Liver (tissue), 9 donors: ENCODE results near the gene RNASEH2A. TPM values are rescaled to one million over a fixed set of nuclear protein-coding genes. Genes with fewer than 3 reads are reported as not detected.
"Not testable (repeated sequence)": the region's sequence is repeated elsewhere in the genome, so short reads cannot be mapped to it uniquely, and the experiment has no call there.

Experiments used
- DNase-seq: peaks from one replicate; pipeline ENCODE4 v3.0.0-alpha.2; 2017; ENCODE audit warnings: low spot score
- H3K27ac ChIP-seq, 2 donors: one replicate each; pipeline ENCODE4 v1.7.0; 2013; ENCODE audit warnings: inconsistent platforms in 2 of 2, low read length in 2 of 2, control low read depth in 1 of 2, low read depth in 1 of 2, mild to moderate bottlenecking in 1 of 2
- H3K27me3 ChIP-seq, 4 donors: one replicate each; pipeline versions ENCODE4 v1.6.1 to v1.7.0; 2013; ENCODE audit warnings: low read length in 3 of 4, inconsistent platforms in 1 of 4, mild to moderate bottlenecking in 1 of 4, moderate library complexity in 1 of 4; ENCODE audit not compliant: control insufficient read depth in 4 of 4, insufficient read depth in 4 of 4
- H3K36me3 ChIP-seq, 4 donors: one replicate each; pipeline versions ENCODE4 v1.6.1 to v1.7.0; 2013; ENCODE audit warnings: low read length in 3 of 4, mild to moderate bottlenecking in 3 of 4, low read depth in 1 of 4, moderate library complexity in 1 of 4; ENCODE audit not compliant: control insufficient read depth in 4 of 4, insufficient read depth in 3 of 4
- H3K4me1 ChIP-seq, 4 donors: one replicate each; pipeline versions ENCODE4 v1.6.1 to v1.7.0; 2013; ENCODE audit warnings: low read length in 3 of 4, mild to moderate bottlenecking in 3 of 4, moderate library complexity in 1 of 4; ENCODE audit not compliant: control insufficient read depth in 4 of 4, insufficient read depth in 4 of 4
- H3K4me3 ChIP-seq, 3 donors: one replicate each; pipeline versions ENCODE4 v1.6.1 to v1.7.0; 2013; ENCODE audit warnings: low read length in 3 of 3, control low read depth in 1 of 3, low read depth in 1 of 3, mild to moderate bottlenecking in 1 of 3
- H3K9ac ChIP-seq, 2 donors: one replicate each; pipeline ENCODE4 v1.7.0; 2013; ENCODE audit warnings: low read length in 2 of 2, mild to moderate bottlenecking in 2 of 2, moderate library complexity in 2 of 2, control low read depth in 1 of 2, low read depth in 1 of 2
- H3K9me3 ChIP-seq, 4 donors: one replicate each; pipeline versions ENCODE4 v1.6.1 to v1.7.0; 2013; ENCODE audit warnings: low read length in 3 of 4; ENCODE audit not compliant: control insufficient read depth in 4 of 4
- CTCF ChIP-seq: fragments of 150-350 bp; IDR thresholded peaks from 2 replicates; pipeline ENCODE4 v1.5.1; 2017; ENCODE audit warnings: improper control_type of control experiment, low read depth, low read length; ENCODE audit not compliant: missing input control
- EGR1 ChIP-seq, 2 donors: IDR thresholded peaks; 2 replicates each; pipeline ENCODE4 v1.6.1; 2016 to 2018; ENCODE audit warnings: antibody characterized with exemption in 2 of 2, low read depth in 2 of 2
- FOXA1 ChIP-seq: IDR thresholded peaks from 2 replicates; pipeline ENCODE4 v1.6.1; 2016; ENCODE audit warnings: antibody characterized with exemption
- FOXA2 ChIP-seq: IDR thresholded peaks from 2 replicates; pipeline ENCODE4 v1.6.1; 2016; ENCODE audit warnings: antibody characterized with exemption
- GABPA ChIP-seq, 2 donors: IDR thresholded peaks in 1 of 2; conservative IDR thresholded peaks in 1 of 2; 2 replicates each; pipeline ENCODE4 v1.6.1; 2016; ENCODE audit warnings: antibody characterized with exemption in 2 of 2, mild to moderate bottlenecking in 1 of 2, moderate library complexity in 1 of 2
- HNF4G ChIP-seq: IDR thresholded peaks from 2 replicates; pipeline ENCODE4 v1.6.1; 2016; ENCODE audit warnings: antibody characterized with exemption
- JUND ChIP-seq, 2 donors: IDR thresholded peaks; 2 replicates each; pipeline ENCODE4 v1.6.1; 2016; ENCODE audit warnings: antibody characterized with exemption in 2 of 2
- NR2F2 ChIP-seq: IDR thresholded peaks from 2 replicates; pipeline ENCODE4 v1.6.1; 2016; ENCODE audit warnings: antibody characterized with exemption
- RAD21 ChIP-seq, 2 donors: IDR thresholded peaks; 2 replicates each; pipeline ENCODE4 v1.6.1; 2016; ENCODE audit warnings: antibody characterized with exemption in 2 of 2, mild to moderate bottlenecking in 2 of 2
- RXRA ChIP-seq, 2 donors: IDR thresholded peaks; 2 replicates each; pipeline ENCODE4 v1.6.1; 2017 to 2018; ENCODE audit warnings: antibody characterized with exemption in 2 of 2, mild to moderate bottlenecking in 1 of 2
- TAF1 ChIP-seq: conservative IDR thresholded peaks from 2 replicates; pipeline ENCODE4 v1.6.1; 2016; ENCODE audit warnings: antibody characterized with exemption, mild to moderate bottlenecking
- YY1 ChIP-seq: IDR thresholded peaks from 2 replicates; pipeline ENCODE4 v1.6.1; 2016; ENCODE audit warnings: antibody characterized with exemption, mild to moderate bottlenecking
- ZBTB33 ChIP-seq: IDR thresholded peaks from 2 replicates; pipeline ENCODE4 v1.6.1; 2016; ENCODE audit warnings: antibody characterized with exemption
- WGBS: extraction: QIAGEN DNeasy Blood & Tissue Kit; methylation state at CpG from one replicate; pipeline ENCODE4 v1.1.7; 2013; 5-methylcytosine and 5-hydroxymethylcytosine counted together
- polyA plus RNA-seq, 2 donors: library from polyadenylated mRNA; stranded (reverse) in 1 of 2; unstranded in 1 of 2; fragments of 200-250 nt in 1 of 2; fragments of >200 nt in 1 of 2; fragmentation: Nextera tagmentation in 1 of 2; extraction: Ambion mirVana in 1 of 2; gene quantifications; one replicate each; pipeline versions ENCODE4 v1.2.1 to v1.2.3, GENCODE V29; 2013 to 2015
- total RNA-seq, 2 donors: library from RNA; depleted of rRNA; stranded (reverse); fragments of >200 nt; gene quantifications; one replicate each; pipeline ENCODE4 v1.2.3, GENCODE V29; 2014
- TF ChIP-seq, protein P1 (sequence below): IDR thresholded peaks from 2 replicates; pipeline ENCODE4 v1.6.1; 2016; ENCODE audit warnings: antibody characterized with exemption, mild to moderate bottlenecking
- TF ChIP-seq, protein P2 (sequence below): IDR thresholded peaks from 2 replicates; pipeline ENCODE4 v1.6.1; 2016; ENCODE audit warnings: antibody characterized with exemption
- TF ChIP-seq, protein P3 (sequence below): IDR thresholded peaks from 2 replicates; pipeline ENCODE4 v1.6.1; 2016; ENCODE audit warnings: antibody characterized with exemption
- donor health status: healthy.
- donor health status: healthy.
- donor health status: healthy.
- donor health status: healthy.
- donor health status: healthy.

RNASEH2A gene
- total and polyA plus RNA-seq, 4 donors: 1.8 to 17.5 (median 3.5) TPM

GRCh38 chr19:12804051-12804450, 2.3 kb upstream of the RNASEH2A start:
- peaks cover 0 to 3% (median 0%) of the 10 kb centered on the region in 4 donors for H3K36me3 ChIP-seq
- H3K9ac ChIP-seq: no peak overlapping the region
- no peak for TF ChIP-seq EGR1 (IDR thresholded peaks at IDR 0.05; ENCODE audit: low read depth in 2 of 2)
- TF ChIP-seq, protein P1, sequence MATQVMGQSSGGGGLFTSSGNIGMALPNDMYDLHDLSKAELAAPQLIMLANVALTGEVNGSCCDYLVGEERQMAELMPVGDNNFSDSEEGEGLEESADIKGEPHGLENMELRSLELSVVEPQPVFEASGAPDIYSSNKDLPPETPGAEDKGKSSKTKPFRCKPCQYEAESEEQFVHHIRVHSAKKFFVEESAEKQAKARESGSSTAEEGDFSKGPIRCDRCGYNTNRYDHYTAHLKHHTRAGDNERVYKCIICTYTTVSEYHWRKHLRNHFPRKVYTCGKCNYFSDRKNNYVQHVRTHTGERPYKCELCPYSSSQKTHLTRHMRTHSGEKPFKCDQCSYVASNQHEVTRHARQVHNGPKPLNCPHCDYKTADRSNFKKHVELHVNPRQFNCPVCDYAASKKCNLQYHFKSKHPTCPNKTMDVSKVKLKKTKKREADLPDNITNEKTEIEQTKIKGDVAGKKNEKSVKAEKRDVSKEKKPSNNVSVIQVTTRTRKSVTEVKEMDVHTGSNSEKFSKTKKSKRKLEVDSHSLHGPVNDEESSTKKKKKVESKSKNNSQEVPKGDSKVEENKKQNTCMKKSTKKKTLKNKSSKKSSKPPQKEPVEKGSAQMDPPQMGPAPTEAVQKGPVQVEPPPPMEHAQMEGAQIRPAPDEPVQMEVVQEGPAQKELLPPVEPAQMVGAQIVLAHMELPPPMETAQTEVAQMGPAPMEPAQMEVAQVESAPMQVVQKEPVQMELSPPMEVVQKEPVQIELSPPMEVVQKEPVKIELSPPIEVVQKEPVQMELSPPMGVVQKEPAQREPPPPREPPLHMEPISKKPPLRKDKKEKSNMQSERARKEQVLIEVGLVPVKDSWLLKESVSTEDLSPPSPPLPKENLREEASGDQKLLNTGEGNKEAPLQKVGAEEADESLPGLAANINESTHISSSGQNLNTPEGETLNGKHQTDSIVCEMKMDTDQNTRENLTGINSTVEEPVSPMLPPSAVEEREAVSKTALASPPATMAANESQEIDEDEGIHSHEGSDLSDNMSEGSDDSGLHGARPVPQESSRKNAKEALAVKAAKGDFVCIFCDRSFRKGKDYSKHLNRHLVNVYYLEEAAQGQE: no peak
- TF ChIP-seq CTCF: no peak
- TF ChIP-seq, protein P2, sequence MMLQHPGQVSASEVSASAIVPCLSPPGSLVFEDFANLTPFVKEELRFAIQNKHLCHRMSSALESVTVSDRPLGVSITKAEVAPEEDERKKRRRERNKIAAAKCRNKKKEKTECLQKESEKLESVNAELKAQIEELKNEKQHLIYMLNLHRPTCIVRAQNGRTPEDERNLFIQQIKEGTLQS: no peak
- no peak for TF ChIP-seq YY1
- TF ChIP-seq NR2F2: no peak
- TF ChIP-seq RXRA (IDR thresholded peaks at IDR 0.05): no peak
- TF ChIP-seq TAF1: no peak
- TF ChIP-seq, protein P3, sequence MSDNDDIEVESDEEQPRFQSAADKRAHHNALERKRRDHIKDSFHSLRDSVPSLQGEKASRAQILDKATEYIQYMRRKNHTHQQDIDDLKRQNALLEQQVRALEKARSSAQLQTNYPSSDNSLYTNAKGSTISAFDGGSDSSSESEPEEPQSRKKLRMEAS: no peak
- TF ChIP-seq GABPA (IDR thresholded peaks at IDR 0.05 in 1 of 2, conservative IDR thresholded peaks at IDR 0.05 in 1 of 2): no peak
- no peak for TF ChIP-seq RAD21 (IDR thresholded peaks at IDR 0.05)
- no peak for TF ChIP-seq JUND (IDR thresholded peaks at IDR 0.05)
- TF ChIP-seq FOXA1: no peak
- TF ChIP-seq FOXA2: no peak
- TF ChIP-seq ZBTB33: no peak
- no peak for TF ChIP-seq HNF4G
- peaks cover 0 to 32% (median 24%) of the 10 kb centered on the region in 4 donors for H3K4me1 ChIP-seq
- no peak for DNase-seq
- 94% methylated on average over 26 of the region's 26 CpGs for WGBS
- no peak overlapping the region for H3K4me3 ChIP-seq
- H3K27ac ChIP-seq: no peak overlapping the region
- H3K9me3 ChIP-seq: no peaks in the 10 kb centered on the region
- H3K27me3 ChIP-seq: no peaks in the 10 kb centered on the region

DNA sequence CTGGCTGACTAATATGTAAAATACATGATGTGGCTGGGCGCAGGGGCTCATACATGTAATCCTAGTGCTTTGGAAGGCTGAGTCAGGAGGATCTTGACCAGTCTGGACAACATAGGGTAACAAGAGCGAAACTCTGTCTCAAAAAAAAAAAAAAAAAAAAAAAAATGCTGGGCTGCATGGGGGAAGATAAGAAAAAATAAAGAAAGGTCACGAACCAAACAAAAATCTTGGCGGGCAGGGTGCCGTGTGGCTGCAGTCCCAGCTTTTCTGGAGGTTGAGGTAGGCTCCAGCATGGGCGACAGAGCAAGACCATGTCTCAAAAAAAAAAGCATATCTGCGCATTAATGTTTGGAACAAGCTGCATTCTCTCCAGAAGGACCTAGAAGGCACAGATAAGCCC, 8.7 kb downstream of the RNASEH2A start:
- Histone ChIP-seq H3K36me3 (peaks cover 0 to 3% (median 1%) of the 10 kb centered on the region in 4 donors), H3K9ac (no peak overlapping the region), H3K9me3 (no peaks in the 10 kb centered on the region), H3K27ac (no peak overlapping the region), H3K27me3 (no peaks in the 10 kb centered on the region), H3K4me3 (no peak overlapping the region), H3K4me1 (no peaks in the 10 kb centered on the region)
- no peak for DNase-seq
- TF ChIP-seq GABPA (IDR thresholded peaks at IDR 0.05 in 1 of 2, conservative IDR thresholded peaks at IDR 0.05 in 1 of 2): no peak
- no peak for TF ChIP-seq FOXA2
- TF ChIP-seq FOXA1: no peak
- no peak for TF ChIP-seq HNF4G
- WGBS: 92% methylated on average over 7 of the region's 7 CpGs

- H3K9me3 ChIP-seq: not testable (repeated sequence)
These were observed 10.8 kb downstream of the RNASEH2A start for GRCh38 chr19:12817188-12817587.

GRCh38 chr19:12817810-12818209, 11.4 kb downstream of the RNASEH2A start:
- WGBS: 96% methylated on average over 11 of the region's 11 CpGs
- not testable (repeated sequence) for H3K27me3 ChIP-seq, H3K4me3 ChIP-seq, DNase-seq, H3K36me3 ChIP-seq, H3K4me1 ChIP-seq, H3K27ac ChIP-seq, H3K9me3 ChIP-seq, H3K9ac ChIP-seq

More at GRCh38 chr19:12817188-12817587, 10.8 kb downstream of the RNASEH2A start:
- not testable (repeated sequence) for H3K36me3 ChIP-seq, H3K27ac ChIP-seq, DNase-seq, H3K4me3 ChIP-seq, H3K4me1 ChIP-seq, H3K27me3 ChIP-seq, H3K9ac ChIP-seq
- 94% methylated on average over 6 of the region's 6 CpGs for WGBS
